GM19193 (cell line): ENCODE results near the gene SPINK4.

ENCODE experiments used
- POLR2A ChIP-seq: IDR thresholded peaks from 4 replicates; pipeline ENCODE4 v1.6.1; 2011; ENCODE audit not compliant: insufficient read depth, insufficient read length; ENCODE audit errors: extremely low read depth

The SPINK4 gene

GRCh38 chr9:33265211-33265865, 25.4 kb downstream of the SPINK4 start:
- TF ChIP-seq POLR2A, result peak; percentile 3

GRCh38 chr9:33267151-33267767, 27.3 kb downstream of the SPINK4 start:
- TF ChIP-seq POLR2A, result no peak

GRCh38 chr9:33270146-33270545, 30.2 kb downstream of the SPINK4 start:
- TF ChIP-seq POLR2A, result no peak

GRCh38 chr9:33272061-33272460, 32.1 kb downstream of the SPINK4 start:
- no peak for TF ChIP-seq POLR2A

- no peak for TF ChIP-seq POLR2A
Observed at GRCh38 chr9:33273266-33273971, 33.5 kb downstream of the SPINK4 start.

GRCh38 chr9:33273972-33274328, 34.0 kb downstream of the SPINK4 start:
- TF ChIP-seq POLR2A, result no peak

GRCh38 chr9:33277484-33277883, 37.5 kb downstream of the SPINK4 start:
- no peak for TF ChIP-seq POLR2A

GRCh38 chr9:33285502-33285901, 45.5 kb downstream of the SPINK4 start:
- no peak for TF ChIP-seq POLR2A

GRCh38 chr9:33287087-33287490, 47.1 kb downstream of the SPINK4 start:
- no peak for TF ChIP-seq POLR2A

- no peak for TF ChIP-seq POLR2A
Observed at GRCh38 chr9:33288235-33288634, 48.3 kb downstream of the SPINK4 start.

GRCh38 chr9:33288828-33289483, 49.0 kb downstream of the SPINK4 start:
- no peak for TF ChIP-seq POLR2A

- TF ChIP-seq POLR2A, result no peak
Observed at GRCh38 chr9:33289496-33289895, 49.5 kb downstream of the SPINK4 start.

GRCh38 chr9:33289936-33290246, 49.9 kb downstream of the SPINK4 start:
- TF ChIP-seq POLR2A, result no peak

- TF ChIP-seq POLR2A, result peak; percentile 97
Observed at GRCh38 chr9:33290247-33291030, 50.5 kb downstream of the SPINK4 start, which contains the start of gene NFX1. Gene NFX1 (plus strand): TSS chr9:33290516. CDS start chr9:33290573, 57 bp downstream.

- TF ChIP-seq POLR2A, result no peak
Observed at GRCh38 chr9:33291031-33291397, 51.0 kb downstream of the SPINK4 start.

GRCh38 chr9:33291901-33292300, 51.9 kb downstream of the SPINK4 start:
- no peak for TF ChIP-seq POLR2A

- no peak for TF ChIP-seq POLR2A
Observed at GRCh38 chr9:33293782-33294181, 53.8 kb downstream of the SPINK4 start.
